WERI-Rb-1 (cell line): ENCODE results near the gene KIRREL3.

Experiments used
- DNase-seq: peaks from one replicate; pipeline ENCODE4 v3.0.0-alpha.2; 2020
- H3K27ac ChIP-seq: fragments of 250-450 bp; sonication (Bioruptor Pico); 2 replicates; pipeline ENCODE4 v1.5.1; 2020; ENCODE audit warnings: mild to moderate bottlenecking, moderate library complexity
- H3K27me3 ChIP-seq: fragments of 250-450 bp; sonication (Bioruptor Pico); 2 replicates; pipeline ENCODE4 v1.5.1; 2021; ENCODE audit warnings: mild to moderate bottlenecking, low read depth, moderate library complexity; ENCODE audit not compliant: insufficient read depth, severe bottlenecking
- H3K36me3 ChIP-seq: fragments of 250-450 bp; sonication (Bioruptor Pico); 2 replicates; pipeline ENCODE4 v1.5.1; 2020; ENCODE audit warnings: mild to moderate bottlenecking, moderate library complexity
- H3K4me3 ChIP-seq: 2 replicates; pipeline ENCODE4 v1.5.1; 2011; ENCODE audit warnings: low read depth, mild to moderate bottlenecking, control low read depth, low read length
- H3K9me3 ChIP-seq: fragments of 250-450 bp; sonication (Bioruptor Pico); 2 replicates; pipeline ENCODE4 v1.5.1; 2021; ENCODE audit warnings: mild to moderate bottlenecking, moderate library complexity; ENCODE audit not compliant: severe bottlenecking
- CTCF ChIP-seq: IDR thresholded peaks from 2 replicates; pipeline ENCODE4 v1.5.1; 2011; ENCODE audit warnings: low read depth, mild to moderate bottlenecking, control low read depth, inconsistent platforms, low read length

Gene KIRREL3

GRCh38 chr11:126437731-126438130 lies 562.8 kb downstream of the KIRREL3 start:
- H3K9me3 ChIP-seq, result no peaks in the 10 kb centered on the region
- no peak for DNase-seq
- H3K36me3 ChIP-seq, result no peaks in the 10 kb centered on the region
- TF ChIP-seq CTCF, result no peak
- no peak overlapping the region for H3K4me3 ChIP-seq
- H3K27me3 ChIP-seq, result no peaks in the 10 kb centered on the region
- H3K27ac ChIP-seq, result no peak overlapping the region

GRCh38 chr11:126436209-126436755 lies 564.3 kb downstream of the KIRREL3 start:
- Histone ChIP-seq H3K36me3 (no peaks in the 10 kb centered on the region), H3K27me3 (no peaks in the 10 kb centered on the region), H3K9me3 (no peaks in the 10 kb centered on the region), H3K4me3 (no peak overlapping the region), H3K27ac (no peak overlapping the region)
- no peak for TF ChIP-seq CTCF
- no peak for DNase-seq

- Histone ChIP-seq H3K9me3 (no peaks in the 10 kb centered on the region), H3K36me3 (no peaks in the 10 kb centered on the region), H3K4me3 (no peak overlapping the region), H3K27ac (no peak overlapping the region), H3K27me3 (no peaks in the 10 kb centered on the region)
- peak; percentile 34 for DNase-seq
- no peak for TF ChIP-seq CTCF
Observed at GRCh38 chr11:126434950-126435335, 565.6 kb downstream of the KIRREL3 start.

GRCh38 chr11:126433989-126434949 lies 566.3 kb downstream of the KIRREL3 start:
- H3K27ac ChIP-seq, result no peak overlapping the region
- H3K27me3 ChIP-seq, result no peaks in the 10 kb centered on the region
- no peaks in the 10 kb centered on the region for H3K9me3 ChIP-seq
- no peak overlapping the region for H3K4me3 ChIP-seq
- H3K36me3 ChIP-seq, result no peaks in the 10 kb centered on the region
- no peak for DNase-seq
- no peak for TF ChIP-seq CTCF

GRCh38 chr11:126433244-126433846 lies 567.2 kb downstream of the KIRREL3 start:
- Histone ChIP-seq H3K36me3 (no peaks in the 10 kb centered on the region), H3K27ac (no peak overlapping the region), H3K27me3 (no peaks in the 10 kb centered on the region), H3K9me3 (no peaks in the 10 kb centered on the region), H3K4me3 (no peak overlapping the region)
- DNase-seq, result no peak
- no peak for TF ChIP-seq CTCF
